Coronary artery (tissue), 2 donors: ENCODE results near the gene CLEC2A.
"Not testable (repeated sequence)": the region's sequence is repeated elsewhere in the genome, so short reads cannot be mapped to it uniquely, and the experiment has no call there.

Source experiments
- DNase-seq: peaks from one replicate; pipeline ENCODE4 v3.0.0-alpha.2; 2017; ENCODE audit warnings: low spot score
- H3K27ac ChIP-seq, 2 donors: fragments of 200-600 bp; sonication (generic); one replicate each; pipeline ENCODE4 v1.5.1; 2016 to 2019
- H3K4me3 ChIP-seq: fragments of 200-600 bp; sonication (generic); 2 replicates; pipeline ENCODE4 v1.5.1; 2016; ENCODE audit warnings: mild to moderate bottlenecking, moderate library complexity
- TF ChIP-seq, protein P1 (sequence below): fragments of 200-600 bp; sonication (generic); IDR thresholded peaks from one replicate; pipeline ENCODE4 v1.5.1; 2019; ENCODE audit warnings: antibody characterized with exemption

The CLEC2A gene

DNA sequence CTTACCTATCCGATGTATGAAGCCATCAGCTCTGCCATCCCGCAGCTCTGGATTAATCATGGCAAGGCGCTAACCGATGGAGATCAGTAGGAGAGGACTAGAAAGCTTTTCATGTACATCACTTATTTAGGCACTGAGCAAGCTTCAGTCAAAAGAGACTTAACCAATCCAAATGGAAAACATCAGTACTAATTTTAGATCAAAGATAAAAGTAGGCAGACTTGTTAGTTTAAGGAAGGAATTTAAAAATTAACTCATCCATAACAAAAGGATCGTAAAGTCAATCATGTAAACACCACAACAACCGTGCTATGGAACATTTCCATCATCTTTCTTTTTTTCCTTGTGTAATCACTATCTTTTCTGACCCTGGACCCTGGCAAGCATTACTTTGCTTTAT, at the start of gene CLEC2A:
TSS of gene CLEC2A (minus strand) at position 101 of the 400 bp plus-strand sequence. CDS start at position 60, 41 bp downstream.
- Histone ChIP-seq H3K4me3 (no peak within 1 kb of the TSS), H3K27ac (no peak within 1 kb of the TSS)
- no peak for DNase-seq
- TF ChIP-seq, protein P1, sequence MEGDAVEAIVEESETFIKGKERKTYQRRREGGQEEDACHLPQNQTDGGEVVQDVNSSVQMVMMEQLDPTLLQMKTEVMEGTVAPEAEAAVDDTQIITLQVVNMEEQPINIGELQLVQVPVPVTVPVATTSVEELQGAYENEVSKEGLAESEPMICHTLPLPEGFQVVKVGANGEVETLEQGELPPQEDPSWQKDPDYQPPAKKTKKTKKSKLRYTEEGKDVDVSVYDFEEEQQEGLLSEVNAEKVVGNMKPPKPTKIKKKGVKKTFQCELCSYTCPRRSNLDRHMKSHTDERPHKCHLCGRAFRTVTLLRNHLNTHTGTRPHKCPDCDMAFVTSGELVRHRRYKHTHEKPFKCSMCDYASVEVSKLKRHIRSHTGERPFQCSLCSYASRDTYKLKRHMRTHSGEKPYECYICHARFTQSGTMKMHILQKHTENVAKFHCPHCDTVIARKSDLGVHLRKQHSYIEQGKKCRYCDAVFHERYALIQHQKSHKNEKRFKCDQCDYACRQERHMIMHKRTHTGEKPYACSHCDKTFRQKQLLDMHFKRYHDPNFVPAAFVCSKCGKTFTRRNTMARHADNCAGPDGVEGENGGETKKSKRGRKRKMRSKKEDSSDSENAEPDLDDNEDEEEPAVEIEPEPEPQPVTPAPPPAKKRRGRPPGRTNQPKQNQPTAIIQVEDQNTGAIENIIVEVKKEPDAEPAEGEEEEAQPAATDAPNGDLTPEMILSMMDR: no peak

- no peak for DNase-seq
- Histone ChIP-seq H3K27ac (no peak overlapping the region), H3K4me3 (no peak overlapping the region)
- TF ChIP-seq, protein P1: no peak
Measured at GRCh38 chr12:9980126-9980525, 48.0 kb upstream of the CLEC2A start.

GRCh38 chr12:9977916-9978315, 45.7 kb upstream of the CLEC2A start:
- no peak for DNase-seq
- Histone ChIP-seq H3K27ac (no peak overlapping the region), H3K4me3 (no peak overlapping the region)
- TF ChIP-seq, protein P1: no peak

DNA sequence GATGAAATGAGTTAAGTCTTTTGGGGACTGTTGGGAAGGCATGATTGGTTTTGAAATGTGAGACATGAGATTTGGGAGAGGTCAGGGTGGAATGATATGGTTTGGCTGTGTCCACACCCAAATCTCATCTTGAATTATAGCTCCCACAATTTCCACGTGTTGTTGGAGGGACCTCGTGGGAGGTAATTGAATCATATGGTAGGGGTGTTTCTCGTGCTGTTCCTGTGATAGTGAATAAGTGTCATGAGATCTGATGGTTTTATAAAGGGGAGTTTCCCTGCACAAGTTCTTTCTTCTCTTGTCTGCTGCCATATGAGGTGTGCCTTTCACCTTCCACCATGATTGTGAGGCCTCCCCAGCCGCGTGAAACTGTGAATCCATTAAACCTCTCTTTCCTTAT, 44.5 kb upstream of the CLEC2A start:
- H3K4me3 ChIP-seq, H3K27ac ChIP-seq, DNase-seq: not testable (repeated sequence)

- no peak overlapping the region for H3K4me3 ChIP-seq
- no peak overlapping the region for H3K27ac ChIP-seq
- DNase-seq: no peak
- TF ChIP-seq, protein P1: no peak
Measured at GRCh38 chr12:9975614-9976013, 43.4 kb upstream of the CLEC2A start.

- H3K27ac ChIP-seq, H3K4me3 ChIP-seq, DNase-seq: not testable (repeated sequence)
Measured at GRCh38 chr12:9974731-9975130, 42.6 kb upstream of the CLEC2A start.

GRCh38 chr12:9973949-9974348, 41.8 kb upstream of the CLEC2A start:
- Histone ChIP-seq H3K27ac (no peak overlapping the region), H3K4me3 (no peak overlapping the region)
- TF ChIP-seq, protein P1: no peak
- no peak for DNase-seq

DNA sequence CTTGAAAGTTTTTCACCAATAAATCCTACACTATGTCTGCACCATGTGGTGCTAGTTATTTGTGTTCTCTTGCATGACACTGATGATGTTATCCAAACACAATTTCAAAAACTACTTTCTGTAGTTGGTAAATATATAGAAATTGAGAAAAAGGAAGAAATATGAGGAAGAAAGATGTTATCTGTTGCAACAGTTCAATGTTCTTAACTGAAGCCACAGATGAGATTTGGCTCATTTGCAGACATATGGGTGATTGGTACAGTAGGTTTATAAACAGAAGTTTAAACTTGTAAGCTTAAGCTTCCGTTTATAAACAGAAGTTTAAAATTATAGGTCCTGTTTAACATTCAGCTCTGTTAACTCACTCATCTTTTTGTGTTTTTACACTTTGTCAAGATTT, 39.0 kb upstream of the CLEC2A start, which contains the start of gene CLEC12A:
TSS of gene CLEC12A (plus strand) at position 229 of the 400 bp plus-strand sequence. CDS start 188 bp downstream, outside the sequence.
- no peak for DNase-seq
- TF ChIP-seq, protein P1: no peak
- no peak within 1 kb of the TSS for H3K27ac ChIP-seq
- H3K4me3 ChIP-seq: no peak within 1 kb of the TSS
